GM18520 (cell line): ENCODE measurements around the gene COQ7.

Experiments used
- ATAC-seq: cut with Tn5 transposase; IDR thresholded peaks from one replicate; pipeline ENCODE4 v1.9.1; 2021; ENCODE audit not compliant: unreplicated experiment

COQ7 gene

DNA sequence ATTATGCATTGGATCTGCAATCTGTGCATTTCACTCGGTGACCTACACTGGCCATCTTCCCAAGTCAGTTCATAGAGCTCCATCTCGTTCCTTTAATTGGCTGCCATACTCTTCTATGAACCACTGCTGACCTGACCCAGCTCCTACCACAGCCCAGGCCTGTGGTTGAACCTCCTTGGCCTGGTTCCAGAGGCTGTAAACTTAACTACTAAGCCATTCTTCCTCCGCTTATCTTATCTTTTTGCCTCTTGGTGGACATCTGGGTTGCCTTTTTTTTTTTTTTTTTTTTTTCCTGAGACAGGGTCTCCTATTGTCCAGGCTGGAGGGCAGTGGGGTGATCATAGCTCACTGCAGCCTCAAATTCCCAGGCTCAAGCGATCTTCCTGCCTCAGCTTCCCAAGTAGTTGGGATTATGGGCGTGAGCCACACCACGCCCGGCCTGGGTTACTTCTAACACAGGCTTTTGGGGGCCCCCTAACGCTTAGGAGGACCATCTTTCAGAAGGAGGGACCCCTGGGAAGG, 18.3 kb downstream of the COQ7 start:
- ATAC-seq, result no peak

DNA sequence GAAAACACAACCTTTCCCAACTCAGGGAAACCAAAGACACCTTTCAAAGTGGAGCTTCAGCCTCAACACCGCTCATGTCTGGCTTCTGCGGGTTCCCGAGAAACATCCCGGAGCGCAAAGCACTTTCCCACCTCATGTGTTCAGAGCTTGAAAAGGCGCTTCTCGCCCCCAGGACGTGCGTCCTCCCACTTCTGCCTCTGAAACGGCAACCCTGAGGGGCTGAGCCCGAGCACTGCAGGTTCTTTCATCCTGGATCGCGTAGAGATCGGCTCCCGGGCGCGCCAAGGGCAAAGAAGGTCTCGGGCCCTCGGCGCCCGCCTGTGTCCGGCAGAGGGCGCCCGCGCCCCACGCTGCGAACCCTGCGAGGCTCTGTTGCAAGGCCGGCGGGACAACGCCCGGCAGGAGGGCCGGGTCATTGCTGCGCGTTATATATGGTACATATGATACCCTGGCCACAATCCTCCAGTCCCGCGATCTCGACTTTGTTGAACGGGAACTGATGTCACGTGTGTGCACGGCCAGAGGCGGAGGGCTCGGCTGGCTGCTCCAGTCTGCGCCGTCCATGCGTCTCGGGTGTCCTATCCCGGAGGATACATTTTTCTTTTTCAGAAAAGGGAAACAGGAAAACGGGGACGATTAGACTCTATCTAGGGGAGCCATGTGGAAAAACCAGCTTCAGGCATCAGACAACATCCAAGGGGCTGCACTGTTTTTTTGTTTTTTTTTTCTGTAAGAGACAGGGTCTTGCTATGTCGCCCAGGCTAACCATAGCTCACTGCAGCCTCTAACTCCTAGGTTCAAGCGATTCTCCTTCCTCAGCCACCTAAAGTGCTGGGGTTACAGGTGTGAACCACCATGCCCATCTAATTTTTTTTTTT, 19.1 kb downstream of the COQ7 start:
- no peak for ATAC-seq

DNA sequence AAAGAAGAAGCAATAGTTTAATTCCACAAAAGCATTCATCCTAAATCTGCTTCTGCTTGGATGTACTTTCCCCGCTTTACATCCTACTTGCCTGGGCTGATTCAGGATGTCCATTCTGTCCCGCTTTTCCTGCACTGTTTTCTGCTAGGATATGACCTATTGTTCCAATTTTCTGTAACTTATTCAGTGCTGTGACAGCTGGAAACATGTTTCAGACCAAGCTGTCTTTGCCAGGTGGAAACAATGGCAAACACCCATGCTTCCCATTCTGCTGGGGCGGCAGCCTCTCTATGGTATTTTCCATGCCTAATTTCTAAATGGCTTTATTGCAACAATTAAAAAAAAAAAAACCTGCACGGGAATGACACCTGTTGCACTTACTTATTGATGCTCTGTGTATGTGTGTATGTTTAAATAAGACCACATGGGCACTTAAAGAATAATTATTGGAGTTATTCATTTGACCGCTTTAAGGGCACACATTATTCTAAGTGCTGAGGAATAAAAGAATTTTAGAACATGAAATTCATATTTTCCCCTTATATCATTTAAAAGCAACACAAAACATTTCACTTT, 21.0 kb downstream of the COQ7 start:
- no peak for ATAC-seq

DNA sequence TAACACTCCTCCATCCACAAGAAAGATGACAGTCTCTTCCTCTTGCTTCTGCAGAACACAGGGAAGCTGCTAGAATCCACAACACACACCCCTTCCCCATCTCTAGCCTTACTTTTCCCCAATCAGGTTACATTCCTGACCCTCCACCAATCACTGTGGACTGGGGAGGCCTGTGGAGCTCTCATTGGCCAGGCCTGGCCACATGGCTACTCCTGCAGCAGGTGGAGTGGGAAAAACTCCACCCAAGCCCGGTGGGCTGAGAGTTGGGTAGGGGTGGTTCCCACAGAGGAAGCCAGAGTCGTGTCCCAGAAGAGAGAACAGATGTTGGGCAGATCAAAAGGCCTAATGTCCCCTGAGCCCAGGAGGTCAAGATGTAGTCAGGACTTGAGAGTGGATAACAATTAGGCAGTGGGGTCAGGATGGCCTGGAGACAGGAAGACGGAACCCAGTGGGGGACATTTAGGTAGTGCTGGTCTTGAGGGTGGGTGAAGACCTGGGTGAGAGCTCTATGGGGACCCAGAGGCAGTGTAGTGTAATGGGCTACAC, 22.1 kb downstream of the COQ7 start:
- ATAC-seq, result no peak

DNA sequence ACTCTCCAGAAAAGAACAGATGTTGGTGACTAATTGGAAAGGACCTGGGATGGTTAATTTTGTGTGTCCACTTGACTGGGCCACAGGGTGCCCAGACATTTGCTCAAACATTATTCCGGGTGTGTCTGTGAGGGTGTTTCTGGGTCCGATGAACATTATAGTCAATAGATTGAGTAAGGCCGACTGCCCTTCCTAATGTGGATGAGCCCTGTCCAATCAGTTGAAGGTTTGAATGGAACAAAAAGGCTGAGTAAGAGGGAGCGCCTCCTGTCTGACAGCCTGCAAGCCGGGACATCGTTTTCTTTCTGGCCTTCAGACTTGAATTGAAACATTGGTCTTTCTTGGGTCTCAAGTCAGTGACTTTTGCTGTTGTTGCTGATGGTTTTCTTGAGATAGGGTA, 23.5 kb downstream of the COQ7 start:
- no peak for ATAC-seq

DNA sequence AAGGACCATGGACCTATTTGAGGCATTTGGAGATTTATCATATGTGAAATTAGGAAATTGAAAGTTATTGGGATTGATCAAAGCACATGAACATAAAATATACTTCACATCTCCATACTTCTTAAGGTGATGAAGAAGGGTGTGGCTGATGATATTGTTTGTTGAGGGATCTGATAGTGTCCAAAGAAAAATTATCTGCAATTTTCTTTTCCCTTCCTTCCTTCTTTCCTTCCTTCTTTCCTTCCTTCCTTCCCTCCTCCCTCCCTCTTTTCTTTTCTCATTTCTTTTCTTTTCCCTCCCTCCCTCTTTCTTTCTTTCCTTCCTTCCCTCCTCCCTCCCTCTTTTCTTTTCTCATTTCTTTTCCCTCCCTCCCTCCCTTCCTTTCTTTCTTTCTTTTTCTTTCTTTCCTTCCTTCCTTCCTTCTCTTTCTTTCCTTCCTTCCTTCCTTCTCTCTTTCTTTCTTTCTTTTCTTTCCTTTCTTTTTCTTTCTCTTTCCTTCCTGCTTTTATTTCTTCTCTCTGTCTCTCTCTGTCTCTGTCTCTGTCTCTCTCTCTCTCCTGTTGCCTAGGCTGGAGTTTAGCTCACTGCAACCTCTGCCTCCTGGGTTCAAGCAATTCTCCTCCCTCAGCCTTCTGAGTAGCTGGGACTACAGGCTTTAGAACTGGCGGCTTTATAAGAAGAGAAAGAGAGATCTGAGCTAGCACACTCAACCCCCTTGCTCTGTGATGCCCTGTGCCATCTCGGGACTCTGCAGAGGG, 25.4 kb downstream of the COQ7 start:
- ATAC-seq, result no peak

DNA sequence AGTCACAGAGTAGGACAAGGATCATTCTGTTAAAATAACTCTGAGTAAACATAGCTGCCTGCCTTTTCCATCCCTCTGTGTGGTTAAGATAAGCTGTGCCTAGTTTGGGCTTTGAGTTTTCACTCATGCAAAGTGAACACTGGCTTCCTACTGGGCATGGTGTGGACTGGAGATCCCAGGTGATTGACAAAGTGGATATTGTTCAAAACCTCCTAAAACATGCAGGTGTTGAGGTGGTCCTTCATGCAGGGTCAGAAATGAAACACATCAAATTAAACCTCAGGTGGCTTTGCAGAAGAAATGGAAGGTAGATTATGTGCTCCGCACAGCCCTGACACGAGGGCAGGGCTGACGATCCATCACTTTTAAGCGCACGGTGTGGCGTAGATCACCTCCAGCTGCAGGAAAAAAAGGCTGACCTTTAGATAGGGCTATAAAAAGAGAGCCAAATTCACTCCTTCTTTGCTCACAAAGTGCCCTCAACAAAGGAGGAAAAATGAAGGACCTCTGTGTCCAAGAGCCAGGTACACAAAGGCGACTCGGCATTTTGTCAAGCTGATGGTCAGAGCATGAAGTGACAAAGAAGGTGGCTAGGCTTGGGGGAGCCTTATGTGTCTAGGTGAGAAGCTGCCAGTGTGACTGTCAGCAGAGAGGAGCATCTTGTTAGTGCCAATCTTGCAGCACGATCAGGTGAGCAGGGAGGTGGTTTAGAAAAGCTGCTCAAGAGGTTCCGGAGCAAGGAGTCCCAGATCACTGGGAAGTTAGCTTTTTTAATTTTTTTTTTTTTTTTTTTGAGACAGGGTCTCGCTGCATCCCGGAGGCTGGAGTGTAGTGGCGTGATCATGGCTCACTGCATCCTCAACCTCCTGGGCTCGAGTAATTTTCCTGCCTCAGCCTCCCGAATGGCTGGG, 26.5 kb downstream of the COQ7 start:
- no peak for ATAC-seq

DNA sequence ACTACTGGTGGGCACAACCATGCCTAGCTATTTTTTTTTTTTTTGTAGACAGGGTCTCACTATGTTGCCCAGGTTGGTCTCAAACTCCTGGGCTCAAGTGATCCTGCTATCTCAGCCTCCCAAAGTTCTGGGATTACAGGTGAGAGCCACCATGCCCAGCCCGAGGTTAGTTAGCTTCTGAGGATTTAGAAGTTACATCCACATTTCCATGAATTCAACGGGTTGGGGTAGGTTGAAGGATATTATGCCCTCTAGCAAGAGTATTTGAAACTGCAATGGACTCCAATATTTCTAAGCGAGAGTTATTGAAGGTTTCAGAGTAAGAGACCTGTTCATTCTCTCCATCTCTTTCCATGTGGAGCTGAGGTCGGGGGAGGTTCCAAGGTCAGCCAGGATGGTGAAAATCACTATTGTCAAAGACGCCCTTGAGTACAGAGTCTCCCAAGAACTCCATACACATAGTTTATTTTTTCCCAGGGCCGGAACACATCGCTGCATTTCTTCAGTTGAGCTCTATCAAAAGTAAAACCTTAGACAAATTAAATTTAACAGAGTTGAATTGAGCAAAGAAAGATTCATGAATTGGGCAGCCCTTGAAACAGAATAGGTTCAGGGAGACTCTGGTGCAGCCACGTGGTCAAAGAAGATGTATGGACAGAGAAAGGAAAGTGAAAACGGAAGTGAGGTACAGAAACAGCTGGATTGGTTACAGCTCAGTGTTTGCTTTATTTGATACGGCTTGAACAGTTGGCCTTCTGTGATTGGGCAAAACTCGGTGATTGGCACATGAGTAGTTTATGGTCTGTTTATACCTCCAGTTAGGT, 27.3 kb downstream of the COQ7 start:
- no peak for ATAC-seq

DNA sequence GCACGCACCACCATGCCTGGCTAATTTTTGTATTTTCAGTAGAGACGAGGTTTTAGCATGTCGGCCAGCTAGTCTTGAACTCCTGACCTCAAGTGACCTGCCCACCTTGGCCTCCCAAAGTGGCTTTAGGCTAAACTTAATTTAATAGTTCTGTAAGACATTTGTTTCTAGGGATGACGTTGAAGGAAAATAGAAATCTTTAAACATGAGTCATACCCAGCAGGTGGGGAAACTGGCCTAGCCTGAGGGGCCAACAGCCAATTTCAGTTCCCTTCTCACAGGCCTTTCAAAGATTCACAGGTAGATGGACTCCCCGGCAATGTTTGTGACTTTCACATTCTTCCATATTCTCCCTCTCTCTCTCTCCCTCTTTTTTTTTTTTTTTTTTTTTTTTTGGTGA, 28.2 kb downstream of the COQ7 start:
- no peak for ATAC-seq

DNA sequence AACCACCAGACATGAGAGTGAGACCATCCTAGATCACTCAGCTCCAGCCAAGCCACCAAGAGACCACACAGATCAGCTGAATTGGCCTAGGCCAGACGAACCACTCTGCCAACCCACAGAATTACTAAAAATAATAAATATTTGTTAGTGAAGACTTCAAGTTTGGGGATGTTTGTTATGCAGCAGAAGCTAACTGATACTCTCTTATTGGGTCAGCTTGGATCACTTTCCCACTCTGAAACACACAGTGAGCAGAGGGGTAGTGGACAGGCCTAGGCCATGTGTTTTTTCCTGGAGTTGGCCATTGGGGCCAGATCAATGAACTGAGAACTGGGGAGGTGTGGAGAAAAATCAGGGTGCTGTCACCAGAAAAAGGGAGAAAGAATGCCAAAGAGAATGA, 30.8 kb downstream of the COQ7 start:
- ATAC-seq, result no peak

DNA sequence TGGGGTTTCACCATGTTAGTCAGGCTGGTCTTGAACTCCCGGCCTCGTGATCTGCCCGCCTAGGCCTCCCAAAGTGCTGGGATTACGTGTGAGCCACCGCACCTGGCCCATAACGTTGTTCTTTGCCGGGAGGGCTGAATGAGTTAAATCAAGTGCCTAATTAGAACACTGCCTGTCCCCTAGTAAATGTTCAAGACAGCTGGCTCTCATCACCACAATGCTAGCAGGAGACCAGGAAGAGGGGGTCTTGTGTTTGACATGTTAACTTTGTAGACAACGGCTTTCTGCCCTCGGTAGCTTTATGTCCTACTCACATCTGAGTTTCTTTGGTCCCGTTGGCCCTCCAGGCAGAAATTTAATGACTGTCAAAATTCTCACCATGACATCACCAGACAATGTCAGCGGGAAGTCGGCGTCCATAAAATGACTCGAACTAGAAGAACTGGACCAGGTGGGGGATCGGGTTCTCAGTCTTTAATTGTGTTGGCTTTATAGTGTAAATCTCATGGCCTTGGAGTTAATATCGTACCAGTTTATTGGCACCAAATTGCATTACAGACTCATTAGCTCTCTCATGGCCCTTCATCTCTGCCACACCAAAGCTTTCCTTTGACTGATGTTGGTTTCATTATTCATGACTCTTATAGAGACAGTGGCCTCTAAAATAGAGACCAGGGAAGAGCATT, 34.9 kb downstream of the COQ7 start:
- ATAC-seq, result no peak

DNA sequence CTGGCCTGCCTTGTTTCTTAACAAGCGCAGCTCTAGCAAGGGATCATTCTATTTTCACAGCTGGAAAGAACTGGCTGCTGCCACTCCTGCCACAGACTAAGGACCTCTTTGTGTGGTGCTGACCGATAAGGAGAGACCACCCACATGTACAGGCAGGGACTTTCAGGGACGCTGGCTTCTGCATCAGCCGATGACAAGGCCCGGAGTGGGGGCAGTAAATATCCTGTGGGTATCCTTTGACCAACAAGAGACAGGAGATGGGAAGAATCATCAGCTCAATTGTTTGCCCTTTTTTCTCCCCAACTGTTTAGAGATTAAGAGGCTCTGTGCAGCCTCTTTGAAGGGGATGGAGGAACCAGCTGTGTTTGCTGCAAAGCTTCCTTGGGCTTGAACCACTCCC, 37.2 kb downstream of the COQ7 start:
- ATAC-seq, result no peak

DNA sequence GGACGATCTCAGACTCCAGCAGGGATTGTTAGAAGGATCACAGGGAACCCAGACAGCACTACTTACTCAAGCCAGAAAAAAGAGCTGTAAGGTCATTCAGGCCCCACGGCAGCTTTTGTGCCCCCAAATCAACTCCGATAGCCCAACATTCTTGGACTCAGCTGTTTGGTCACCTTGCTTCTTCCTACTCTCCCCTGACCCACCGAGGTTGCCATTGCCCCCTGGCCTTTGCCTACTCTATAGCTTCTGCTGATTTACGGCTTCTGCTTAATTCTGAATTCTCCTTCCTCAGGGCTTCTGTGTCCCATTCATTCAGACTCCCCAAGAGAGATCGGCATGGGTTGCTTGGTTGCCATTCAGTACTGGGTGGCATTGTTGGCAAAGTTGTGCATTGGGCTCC, 37.7 kb downstream of the COQ7 start:
- no peak for ATAC-seq

DNA sequence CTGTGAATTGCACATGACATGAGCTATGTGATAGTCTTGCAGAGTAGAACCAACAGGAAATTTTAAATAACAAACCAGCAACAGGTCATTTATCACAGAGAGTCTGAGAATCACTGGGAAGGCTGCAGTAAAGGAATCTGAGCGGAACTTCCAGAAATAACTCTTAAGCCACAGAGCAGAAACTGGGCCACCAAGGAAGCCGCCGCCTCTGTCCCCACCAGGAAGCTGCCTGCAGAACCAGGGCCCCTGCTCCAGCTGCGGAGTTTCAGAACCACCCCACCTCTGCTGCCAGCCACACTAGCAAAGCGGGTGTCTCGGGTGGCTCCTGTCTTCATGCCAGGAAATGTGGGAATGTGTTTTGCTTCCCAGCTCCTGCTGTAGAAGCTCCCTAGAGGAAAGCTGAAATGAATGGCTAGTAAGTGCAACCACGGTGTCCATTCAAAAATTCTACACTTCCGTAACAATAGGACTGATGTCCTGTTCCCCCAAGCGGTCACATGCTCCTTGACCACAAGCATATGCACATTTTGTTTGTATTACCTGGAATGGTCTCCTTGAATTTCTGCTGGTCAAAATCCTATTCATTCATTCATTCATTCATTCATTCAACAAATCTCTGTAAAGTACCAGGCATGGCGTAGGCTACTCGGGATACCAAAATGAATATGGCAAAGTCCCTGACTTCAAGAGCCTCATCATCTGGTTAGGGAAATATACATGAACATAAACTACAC, 38.6 kb downstream of the COQ7 start:
- no peak for ATAC-seq

DNA sequence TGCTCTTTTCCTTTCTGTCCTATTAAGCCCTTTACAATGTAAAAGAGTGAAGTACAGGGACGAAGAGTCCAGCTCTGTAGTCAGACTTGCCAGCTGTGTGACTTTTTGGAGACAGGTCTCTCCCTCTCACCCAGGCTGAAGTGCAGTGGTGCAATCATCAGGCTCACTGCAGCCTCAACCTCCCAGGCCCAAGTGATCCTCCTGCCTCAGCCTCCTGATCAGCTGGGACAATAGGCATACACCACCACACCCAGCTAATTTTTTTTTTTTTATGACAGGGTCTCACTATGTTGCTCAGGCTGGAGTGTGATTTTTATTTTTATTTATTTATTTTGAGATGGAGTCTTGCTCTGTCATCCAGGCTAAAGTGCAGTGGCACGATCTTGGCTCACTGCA, 39.2 kb downstream of the COQ7 start:
- no peak for ATAC-seq

DNA sequence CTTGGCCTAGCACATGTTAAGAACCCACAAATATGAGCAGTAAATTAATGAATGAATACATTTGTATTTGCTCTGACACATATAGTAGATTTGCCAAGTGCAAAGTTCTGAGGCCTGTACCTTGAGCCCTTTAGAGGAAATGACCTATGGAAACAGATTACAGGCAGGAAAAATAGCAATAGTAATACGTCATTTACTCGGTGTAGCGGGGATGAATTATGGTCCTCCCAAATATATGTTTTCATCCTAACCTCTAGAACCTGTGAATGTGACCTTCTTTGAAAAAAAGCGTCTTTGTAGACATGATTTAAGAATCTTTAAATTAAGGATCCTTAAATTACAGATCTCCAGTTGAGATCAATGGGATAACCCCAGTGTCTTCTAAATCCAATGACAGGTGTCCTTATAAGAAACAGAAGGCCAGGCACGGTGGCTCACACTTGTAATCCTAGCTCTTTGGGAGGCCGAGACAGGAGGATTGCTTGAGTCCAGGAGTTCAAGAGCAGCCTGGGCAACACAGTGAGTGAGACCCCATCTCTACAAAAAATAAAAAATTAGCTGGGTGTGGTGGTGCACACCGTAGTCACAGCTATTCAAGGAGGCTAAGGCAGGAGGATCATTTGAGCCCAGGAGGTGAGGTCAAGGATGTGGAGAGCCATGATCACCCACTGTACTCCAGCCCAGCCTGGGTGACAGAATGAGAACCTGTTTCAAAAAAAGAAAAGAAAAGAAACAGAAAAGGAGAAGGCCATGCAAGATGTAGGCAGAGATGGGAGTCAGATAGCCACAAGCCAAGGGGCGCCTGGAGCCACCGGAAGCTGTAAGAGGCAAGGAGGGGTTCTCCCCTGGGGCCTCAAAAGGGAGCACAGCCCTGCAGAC, 41.2 kb downstream of the COQ7 start:
- ATAC-seq, result no peak

DNA sequence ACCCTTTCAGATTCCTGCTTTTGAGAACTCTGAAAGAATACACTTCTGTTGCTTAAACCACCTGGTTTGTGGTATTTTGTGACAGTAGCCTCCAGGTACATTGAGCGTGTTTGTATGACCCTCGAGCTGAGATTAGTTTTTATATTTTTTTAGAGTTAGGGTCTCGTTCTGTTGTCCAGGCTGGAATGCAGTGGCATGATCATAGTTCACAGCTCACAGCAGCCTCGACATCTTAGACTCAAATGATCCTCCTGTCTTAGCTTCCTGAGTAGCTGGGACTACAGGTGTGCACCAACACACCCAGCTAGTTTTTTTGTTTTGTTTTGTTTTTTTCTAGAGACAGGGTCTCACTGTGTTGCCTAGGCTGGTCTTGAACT, 41.9 kb downstream of the COQ7 start:
- ATAC-seq, result no peak
